ENCODE data around the gene SLC39A11. TPM values are rescaled to one million over a fixed set of nuclear protein-coding genes. Genes with fewer than 3 reads are reported as not detected.

SLC39A11 gene
- total RNA-seq, 1 donor from 2014 or later: 21.5 TPM

GRCh38 chr17:73025041-73025560 is 67.4 kb downstream of the SLC39A11 start:
- H3K27me3 Mint-ChIP-seq (ENCODE audit: low read depth, unreplicated experiment): no peaks in the 10 kb centered on the region
- Histone ChIP-seq H3K9ac (ENCODE audit: low read length) (no peak overlapping the region), H3K4me1 (ENCODE audit: insufficient read depth, low read length) (peaks cover 3% of the 10 kb centered on the region), H3K36me3 (ENCODE audit: insufficient read depth, low read length) (no peaks in the 10 kb centered on the region), H3K27ac (ENCODE audit: low read depth, low read length) (no peak overlapping the region), H3K27me3 (ENCODE audit: insufficient read depth, low read length) (no peaks in the 10 kb centered on the region), H3K4me3 (ENCODE audit: insufficient read depth, low read depth, low read length) (no peak overlapping the region), H4K20me1 (ENCODE audit: insufficient read depth, low read length) (peaks cover 4% of the 10 kb centered on the region), H3K79me2 (ENCODE audit: insufficient read depth, low read length) (no peaks in the 10 kb centered on the region), H3K4me2 (ENCODE audit: low read length) (no peak overlapping the region), H2AFZ (ENCODE audit: low read depth, low read length) (no peak overlapping the region), H3K9me3 (ENCODE audit: insufficient read depth, low read depth, low read length) (no peaks in the 10 kb centered on the region)
- peaks cover 11% of the 10 kb centered on the region for H3K36me3 Mint-ChIP-seq (ENCODE audit: low read depth, unreplicated experiment)
- peaks cover 15% of the 10 kb centered on the region for H3K4me1 Mint-ChIP-seq (ENCODE audit: low read depth, unreplicated experiment)
- H3K27ac Mint-ChIP-seq (ENCODE audit: unreplicated experiment): no peak overlapping the region
- DNase-seq (ENCODE audit: low read depth): no peak
- no peak for TF ChIP-seq CTCF (IDR thresholded peaks at IDR 0.05; ENCODE audit: insufficient read depth, low read depth, low read length)
- no peak for TF ChIP-seq EZH2 (IDR thresholded peaks at IDR 0.05; ENCODE audit: insufficient read depth, low read length)
- H3K4me3 Mint-ChIP-seq (ENCODE audit: unreplicated experiment): no peak overlapping the region
- peaks cover 7% of the 10 kb centered on the region for H3K9me3 Mint-ChIP-seq (ENCODE audit: unreplicated experiment)
- FAIRE-seq: no peak

- Mint-ChIP-seq H3K9me3 (ENCODE audit: unreplicated experiment) (peaks cover 7% of the 10 kb centered on the region), H3K36me3 (ENCODE audit: low read depth, unreplicated experiment) (peaks cover 10% of the 10 kb centered on the region), H3K4me1 (ENCODE audit: low read depth, unreplicated experiment) (peaks cover 15% of the 10 kb centered on the region), H3K4me3 (ENCODE audit: unreplicated experiment) (no peak overlapping the region), H3K27me3 (ENCODE audit: low read depth, unreplicated experiment) (no peaks in the 10 kb centered on the region), H3K27ac (ENCODE audit: unreplicated experiment) (no peak overlapping the region)
- TF ChIP-seq EZH2 (IDR thresholded peaks at IDR 0.05; ENCODE audit: insufficient read depth, low read length) (no peak), CTCF (IDR thresholded peaks at IDR 0.05; ENCODE audit: insufficient read depth, low read depth, low read length) (no peak)
- DNase-seq (ENCODE audit: low read depth) (no peak), FAIRE-seq (no peak)
- Histone ChIP-seq H2AFZ (ENCODE audit: low read depth, low read length) (no peak overlapping the region), H3K27ac (ENCODE audit: low read depth, low read length) (no peak overlapping the region), H3K36me3 (ENCODE audit: insufficient read depth, low read length) (no peaks in the 10 kb centered on the region), H4K20me1 (ENCODE audit: insufficient read depth, low read length) (peaks cover 4% of the 10 kb centered on the region), H3K4me1 (ENCODE audit: insufficient read depth, low read length) (peaks cover 3% of the 10 kb centered on the region), H3K4me2 (ENCODE audit: low read length) (no peak overlapping the region), H3K27me3 (ENCODE audit: insufficient read depth, low read length) (no peaks in the 10 kb centered on the region), H3K79me2 (ENCODE audit: insufficient read depth, low read length) (no peaks in the 10 kb centered on the region), H3K4me3 (ENCODE audit: insufficient read depth, low read depth, low read length) (no peak overlapping the region), H3K9ac (ENCODE audit: low read length) (no peak overlapping the region), H3K9me3 (ENCODE audit: insufficient read depth, low read depth, low read length) (no peaks in the 10 kb centered on the region)
Observed at GRCh38 chr17:73023759-73024158, 68.7 kb downstream of the SLC39A11 start.

DNA sequence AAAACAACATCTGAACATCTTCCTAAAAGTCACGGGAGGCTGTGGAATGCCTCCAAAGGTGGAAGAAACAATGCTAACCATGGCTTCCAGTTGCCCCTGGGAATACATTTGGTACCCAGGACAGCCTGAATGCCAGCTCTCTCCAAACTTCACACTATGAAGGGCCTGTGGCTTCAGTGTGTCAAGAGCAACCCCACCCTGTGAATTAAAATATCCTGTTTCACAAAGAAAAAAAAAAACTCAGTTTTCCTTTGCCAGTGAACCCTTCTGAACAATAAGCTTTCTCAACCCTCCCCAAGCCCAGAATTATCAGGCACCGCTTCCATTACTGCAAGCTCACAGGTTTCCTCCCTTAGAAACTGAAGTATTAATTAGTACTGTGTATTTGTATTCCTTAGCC is 69.8 kb downstream of the SLC39A11 start:
- Histone ChIP-seq H3K4me1 (ENCODE audit: insufficient read depth, low read length) (peaks cover 3% of the 10 kb centered on the region), H3K79me2 (ENCODE audit: insufficient read depth, low read length) (no peaks in the 10 kb centered on the region), H3K27me3 (ENCODE audit: insufficient read depth, low read length) (no peaks in the 10 kb centered on the region), H3K9ac (ENCODE audit: low read length) (no peak overlapping the region), H4K20me1 (ENCODE audit: insufficient read depth, low read length) (peaks cover 4% of the 10 kb centered on the region), H3K4me3 (ENCODE audit: insufficient read depth, low read depth, low read length) (no peak overlapping the region), H3K36me3 (ENCODE audit: insufficient read depth, low read length) (no peaks in the 10 kb centered on the region), H3K4me2 (ENCODE audit: low read length) (no peak overlapping the region), H2AFZ (ENCODE audit: low read depth, low read length) (no peak overlapping the region), H3K27ac (ENCODE audit: low read depth, low read length) (no peak overlapping the region), H3K9me3 (ENCODE audit: insufficient read depth, low read depth, low read length) (no peaks in the 10 kb centered on the region)
- peaks cover 13% of the 10 kb centered on the region for H3K36me3 Mint-ChIP-seq (ENCODE audit: low read depth, unreplicated experiment)
- peaks cover 12% of the 10 kb centered on the region for H3K4me1 Mint-ChIP-seq (ENCODE audit: low read depth, unreplicated experiment)
- no peak for FAIRE-seq
- no peak overlapping the region for H3K27ac Mint-ChIP-seq (ENCODE audit: unreplicated experiment)
- peaks cover 9% of the 10 kb centered on the region for H3K9me3 Mint-ChIP-seq (ENCODE audit: unreplicated experiment)
- no peak overlapping the region for H3K4me3 Mint-ChIP-seq (ENCODE audit: unreplicated experiment)
- TF ChIP-seq CTCF (IDR thresholded peaks at IDR 0.05; ENCODE audit: insufficient read depth, low read depth, low read length): no peak
- no peak for TF ChIP-seq EZH2 (IDR thresholded peaks at IDR 0.05; ENCODE audit: insufficient read depth, low read length)
- H3K27me3 Mint-ChIP-seq (ENCODE audit: low read depth, unreplicated experiment): no peaks in the 10 kb centered on the region
- no peak for DNase-seq (ENCODE audit: low read depth)

Measured in astrocyte (in vitro differentiated cells and primary cell).